ENCODE results near the gene LPCAT1.
A peak's percentile ranks its signal among the peaks of the same experiment; 100 is the strongest.

Gene LPCAT1

GRCh38 chr5:1554410-1554967 lies 30.7 kb upstream of the LPCAT1 start:
- no peak for DNase-seq (ENCODE audit: low spot score)

GRCh38 chr5:1553539-1554409 lies 30.0 kb upstream of the LPCAT1 start:
- DNase-seq (ENCODE audit: low spot score) = peak; percentile 6

- DNase-seq (ENCODE audit: low spot score) = peak; percentile 59
Observed at GRCh38 chr5:1552521-1553255, 28.9 kb upstream of the LPCAT1 start.

- peak; percentile 32 for DNase-seq (ENCODE audit: low spot score)
Observed at GRCh38 chr5:1551426-1552301, 27.9 kb upstream of the LPCAT1 start.

- DNase-seq (ENCODE audit: low spot score) = peak; percentile 12
Observed at GRCh38 chr5:1550287-1551076, 26.7 kb upstream of the LPCAT1 start.

- DNase-seq (ENCODE audit: low spot score) = peak; percentile 10
Observed at GRCh38 chr5:1549475-1550030, 25.8 kb upstream of the LPCAT1 start.

GRCh38 chr5:1548702-1549474 lies 25.1 kb upstream of the LPCAT1 start:
- DNase-seq (ENCODE audit: low spot score) = peak; percentile 14

- DNase-seq (ENCODE audit: low spot score) = peak; percentile 2
Observed at GRCh38 chr5:1547655-1548054, 23.9 kb upstream of the LPCAT1 start.

GRCh38 chr5:1547236-1547635 lies 23.5 kb upstream of the LPCAT1 start:
- DNase-seq (ENCODE audit: low spot score) = peak; percentile 6

- DNase-seq (ENCODE audit: low spot score) = peak; percentile 11
Observed at GRCh38 chr5:1546556-1546955, 22.8 kb upstream of the LPCAT1 start.

GRCh38 chr5:1545805-1546355 lies 22.1 kb upstream of the LPCAT1 start:
- no peak for DNase-seq (ENCODE audit: low spot score)

- peak; percentile 2 for DNase-seq (ENCODE audit: low spot score)
Observed at GRCh38 chr5:1545126-1545804, 21.5 kb upstream of the LPCAT1 start.

- peak; percentile 15 for DNase-seq (ENCODE audit: low spot score)
Observed at GRCh38 chr5:1544294-1544961, 20.7 kb upstream of the LPCAT1 start.

GRCh38 chr5:1543398-1544293 lies 19.9 kb upstream of the LPCAT1 start:
- DNase-seq (ENCODE audit: low spot score) = peak; percentile 11

GRCh38 chr5:1542781-1543180 lies 19.0 kb upstream of the LPCAT1 start:
- DNase-seq (ENCODE audit: low spot score) = peak; percentile 12

- DNase-seq (ENCODE audit: low spot score) = peak; percentile 14
Observed at GRCh38 chr5:1541702-1542400, 18.1 kb upstream of the LPCAT1 start.
